ENCODE data around the gene MACROD1. TPM values are rescaled to one million over a fixed set of nuclear protein-coding genes. Genes with fewer than 3 reads are reported as not detected.
A peak's percentile ranks its signal among the peaks of the same experiment; 100 is the strongest.

The MACROD1 gene
- total and polyA plus RNA-seq, 9 of the 15 experiments (the other 6 are each of a cell fraction or from before 2014, with no cell fraction given), result 1.1 to 60.0 (median 26.4) TPM

DNA sequence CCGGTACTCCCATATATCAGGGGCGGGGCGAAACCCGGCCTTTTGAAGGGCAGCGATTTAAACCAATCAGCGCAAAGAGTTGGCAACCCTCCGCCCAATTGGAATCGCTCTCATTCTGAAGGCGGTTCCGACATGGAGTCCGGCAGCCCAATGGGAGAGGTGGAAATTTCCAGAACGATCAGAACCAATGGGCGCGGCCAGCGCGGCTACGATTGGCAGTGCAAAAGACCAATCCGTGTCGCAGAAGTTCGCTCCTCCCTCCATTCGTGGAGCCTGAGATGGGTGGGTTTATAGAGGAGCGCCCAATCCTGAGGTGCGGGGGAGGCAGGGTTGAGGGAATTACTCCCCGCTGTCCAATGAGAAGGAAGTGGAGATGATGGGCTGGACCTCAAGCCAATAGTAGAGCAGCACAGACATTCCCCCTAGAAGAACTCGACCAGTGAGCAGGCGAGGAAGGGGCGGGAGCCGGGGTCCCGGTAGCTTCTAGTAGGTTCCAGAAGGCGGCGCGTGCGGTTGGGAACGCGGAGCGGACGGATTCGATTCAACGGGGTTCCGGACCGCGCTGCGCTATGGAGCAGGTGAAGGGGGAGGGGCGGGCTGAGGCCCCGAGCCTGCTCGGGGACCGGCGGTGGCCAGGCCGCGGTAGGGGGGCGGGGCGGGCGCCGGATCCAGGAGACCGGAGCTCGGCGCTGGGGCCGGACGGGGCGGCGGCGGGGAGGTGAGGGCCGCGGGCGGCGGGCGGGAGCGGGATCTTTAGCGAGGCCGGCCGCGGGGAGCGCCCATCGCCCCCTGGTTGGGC is 20.0 kb upstream of the MACROD1 start, which contains the start of gene STIP1 (continued):
- TF ChIP-seq TAF15 (IDR thresholded peaks at IDR 0.05; ENCODE audit: low read depth, low read length), result no peak
- TF ChIP-seq JUNB (CRISPR knock-in tag; conservative IDR thresholded peaks at IDR 0.05), result no peak
- TF ChIP-seq, protein P1, sequence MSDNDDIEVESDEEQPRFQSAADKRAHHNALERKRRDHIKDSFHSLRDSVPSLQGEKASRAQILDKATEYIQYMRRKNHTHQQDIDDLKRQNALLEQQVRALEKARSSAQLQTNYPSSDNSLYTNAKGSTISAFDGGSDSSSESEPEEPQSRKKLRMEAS (CRISPR knock-in tag; IDR thresholded peaks at IDR 0.05), result peak; percentile 86
- TF ChIP-seq, protein P2, sequence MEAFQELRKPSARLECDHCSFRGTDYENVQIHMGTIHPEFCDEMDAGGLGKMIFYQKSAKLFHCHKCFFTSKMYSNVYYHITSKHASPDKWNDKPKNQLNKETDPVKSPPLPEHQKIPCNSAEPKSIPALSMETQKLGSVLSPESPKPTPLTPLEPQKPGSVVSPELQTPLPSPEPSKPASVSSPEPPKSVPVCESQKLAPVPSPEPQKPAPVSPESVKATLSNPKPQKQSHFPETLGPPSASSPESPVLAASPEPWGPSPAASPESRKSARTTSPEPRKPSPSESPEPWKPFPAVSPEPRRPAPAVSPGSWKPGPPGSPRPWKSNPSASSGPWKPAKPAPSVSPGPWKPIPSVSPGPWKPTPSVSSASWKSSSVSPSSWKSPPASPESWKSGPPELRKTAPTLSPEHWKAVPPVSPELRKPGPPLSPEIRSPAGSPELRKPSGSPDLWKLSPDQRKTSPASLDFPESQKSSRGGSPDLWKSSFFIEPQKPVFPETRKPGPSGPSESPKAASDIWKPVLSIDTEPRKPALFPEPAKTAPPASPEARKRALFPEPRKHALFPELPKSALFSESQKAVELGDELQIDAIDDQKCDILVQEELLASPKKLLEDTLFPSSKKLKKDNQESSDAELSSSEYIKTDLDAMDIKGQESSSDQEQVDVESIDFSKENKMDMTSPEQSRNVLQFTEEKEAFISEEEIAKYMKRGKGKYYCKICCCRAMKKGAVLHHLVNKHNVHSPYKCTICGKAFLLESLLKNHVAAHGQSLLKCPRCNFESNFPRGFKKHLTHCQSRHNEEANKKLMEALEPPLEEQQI (IDR thresholded peaks at IDR 0.05), result no peak
- TF ChIP-seq U2AF2 (optimal IDR thresholded peaks at IDR 0.05; ENCODE audit: low read depth, low read length), result no peak
- TF ChIP-seq, protein P3, sequence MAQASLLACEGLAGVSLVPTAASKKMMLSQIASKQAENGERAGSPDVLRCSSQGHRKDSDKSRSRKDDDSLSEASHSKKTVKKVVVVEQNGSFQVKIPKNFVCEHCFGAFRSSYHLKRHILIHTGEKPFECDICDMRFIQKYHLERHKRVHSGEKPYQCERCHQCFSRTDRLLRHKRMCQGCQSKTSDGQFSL (CRISPR knock-in tag; IDR thresholded peaks at IDR 0.05), result no peak
- TF ChIP-seq, protein P3 (tag; IDR thresholded peaks at IDR 0.05), result no peak; a peak in 1 of 4 replicates
- TF ChIP-seq, protein P4, sequence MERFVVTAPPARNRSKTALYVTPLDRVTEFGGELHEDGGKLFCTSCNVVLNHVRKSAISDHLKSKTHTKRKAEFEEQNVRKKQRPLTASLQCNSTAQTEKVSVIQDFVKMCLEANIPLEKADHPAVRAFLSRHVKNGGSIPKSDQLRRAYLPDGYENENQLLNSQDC (CRISPR knock-in tag; IDR thresholded peaks at IDR 0.05), result 0 out of 2 replicates have a peak, but pooled peaks have one; percentile 58
- peak; percentile 53; the same call in 1 of the 2 replicates for TF ChIP-seq CREB1 (IDR thresholded peaks at IDR 0.05)
- peak; percentile 77 for TF ChIP-seq CREB1 (CRISPR knock-in tag; IDR thresholded peaks at IDR 0.05)
- no peak for TF ChIP-seq ELF1 (tag; IDR thresholded peaks at IDR 0.05)
- TF ChIP-seq HSF4 (CRISPR knock-in tag; IDR thresholded peaks at IDR 0.05; ENCODE audit: borderline replicate concordance), result no peak
- TF ChIP-seq CREM (IDR thresholded peaks at IDR 0.05; ENCODE audit: low read depth), result peak; percentile 43
- TF ChIP-seq ZNF282 (CRISPR knock-in tag; IDR thresholded peaks at IDR 0.05), result no peak
- TF ChIP-seq, protein P5, sequence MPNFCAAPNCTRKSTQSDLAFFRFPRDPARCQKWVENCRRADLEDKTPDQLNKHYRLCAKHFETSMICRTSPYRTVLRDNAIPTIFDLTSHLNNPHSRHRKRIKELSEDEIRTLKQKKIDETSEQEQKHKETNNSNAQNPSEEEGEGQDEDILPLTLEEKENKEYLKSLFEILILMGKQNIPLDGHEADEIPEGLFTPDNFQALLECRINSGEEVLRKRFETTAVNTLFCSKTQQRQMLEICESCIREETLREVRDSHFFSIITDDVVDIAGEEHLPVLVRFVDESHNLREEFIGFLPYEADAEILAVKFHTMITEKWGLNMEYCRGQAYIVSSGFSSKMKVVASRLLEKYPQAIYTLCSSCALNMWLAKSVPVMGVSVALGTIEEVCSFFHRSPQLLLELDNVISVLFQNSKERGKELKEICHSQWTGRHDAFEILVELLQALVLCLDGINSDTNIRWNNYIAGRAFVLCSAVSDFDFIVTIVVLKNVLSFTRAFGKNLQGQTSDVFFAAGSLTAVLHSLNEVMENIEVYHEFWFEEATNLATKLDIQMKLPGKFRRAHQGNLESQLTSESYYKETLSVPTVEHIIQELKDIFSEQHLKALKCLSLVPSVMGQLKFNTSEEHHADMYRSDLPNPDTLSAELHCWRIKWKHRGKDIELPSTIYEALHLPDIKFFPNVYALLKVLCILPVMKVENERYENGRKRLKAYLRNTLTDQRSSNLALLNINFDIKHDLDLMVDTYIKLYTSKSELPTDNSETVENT (CRISPR knock-in tag; IDR thresholded peaks at IDR 0.05), result peak; percentile 88
- 0 out of 2 replicates have a peak, but pooled peaks have one; percentile 42 for TF ChIP-seq HCFC1 (IDR thresholded peaks at IDR 0.05; ENCODE audit: low read depth, low read length)
- TF ChIP-seq RFX7 (CRISPR knock-in tag; IDR thresholded peaks at IDR 0.05), result no peak
- TF ChIP-seq SAP30 (IDR thresholded peaks at IDR 0.05; ENCODE audit: borderline replicate concordance, insufficient read depth, low read depth, low read length, poor library complexity, severe bottlenecking), result no peak
- peak; percentile 70 to 77 for TF ChIP-seq NRF1 (conservative IDR thresholded peaks at IDR 0.05 in 1 of 2, IDR thresholded peaks at IDR 0.05 in 1 of 2)
- no peak for TF ChIP-seq ZBTB8A (IDR thresholded peaks at IDR 0.05; ENCODE audit: partially characterized antibody)
- TF ChIP-seq PHTF2 (CRISPR knock-in tag; IDR thresholded peaks at IDR 0.05), result no peak
- peak; percentile 77; the same call in 1 of the 2 replicates for TF ChIP-seq POLR2H (tag; IDR thresholded peaks at IDR 0.05; ENCODE audit: low read depth)
